PC-9 (cell line): Measurements from ENCODE around the gene VCAM1. TPM values are rescaled to one million over a fixed set of nuclear protein-coding genes. Genes with fewer than 3 reads are reported as not detected.
A peak's percentile ranks its signal among the peaks of the same experiment; 100 is the strongest.

Experiments used
- BruUV-seq: library from RNA; stranded (reverse); fragments of 400-500 nt; replicated peaks from 2 replicates; lab custom pipeline; 2021; lab: Mats Ljungman, UMichigan
- CTCF ChIA-PET: fragments of 300-600 bp; sonication (Branson Sonifier 250); formaldehyde crosslinking; loops from one replicate; lab custom pipeline; 2022; ENCODE audit warnings: antibody characterized with exemption; lab: Charles Lee
- POLR2A ChIA-PET: fragments of 300-600 bp; sonication (Branson Sonifier 250); formaldehyde crosslinking; loops from one replicate; lab custom pipeline; 2022; ENCODE audit warnings: antibody characterized with exemption; ENCODE audit not compliant: unreplicated experiment; lab: Charles Lee
- DNase-seq, 2 experiments: peaks; one replicate each; pipeline versions ENCODE4 v3.0.0 to v3.0.0-alpha.2; 2015 to 2022; ENCODE audit warnings: mixed read lengths in 1 of 2
- H2AFZ ChIP-seq: fragments of 200-600 bp; sonication (generic); 2 replicates; pipeline ENCODE4 v1.8.1; 2017; ENCODE audit warnings: antibody characterized with exemption
- H3F3A ChIP-seq: fragments of 200-600 bp; sonication (generic); 2 replicates; pipeline ENCODE4 v1.8.1; 2017; ENCODE audit warnings: antibody characterized with exemption, mild to moderate bottlenecking, low read depth; ENCODE audit not compliant: insufficient read depth
- H3K27ac ChIP-seq: fragments of 200-600 bp; sonication (generic); 2 replicates; pipeline ENCODE4 v1.6.1; 2016; ENCODE audit warnings: mixed run types
- H3K27me3 ChIP-seq: fragments of 200-600 bp; sonication (generic); 2 replicates; pipeline ENCODE4 v1.6.1; 2016; ENCODE audit warnings: low read depth, mixed run types; ENCODE audit not compliant: insufficient read depth
- H3K36me3 ChIP-seq: fragments of 200-600 bp; sonication (generic); 2 replicates; pipeline ENCODE4 v1.6.1; 2016; ENCODE audit warnings: low read depth, mixed run types
- H3K4me1 ChIP-seq: fragments of 200-600 bp; sonication (generic); replicated peaks from 2 replicates; pipeline ENCODE4 v1.6.1; 2016; ENCODE audit warnings: mixed run types; ENCODE audit not compliant: insufficient read depth
- H3K4me2 ChIP-seq: fragments of 200-600 bp; sonication (generic); 2 replicates; pipeline ENCODE4 v1.6.1; 2017; ENCODE audit warnings: mixed run types
- H3K4me3 ChIP-seq: fragments of 200-600 bp; sonication (generic); 2 replicates; pipeline ENCODE4 v1.6.1; 2016; ENCODE audit warnings: mixed run types
- H3K79me2 ChIP-seq: fragments of 200-600 bp; sonication (generic); 2 replicates; pipeline ENCODE4 v1.6.1; 2017; ENCODE audit warnings: low read depth, mixed run types
- H3K9me2 ChIP-seq: fragments of 200-600 bp; sonication (generic); 2 replicates; pipeline ENCODE4 v1.8.1; 2017; ENCODE audit warnings: mild to moderate bottlenecking; ENCODE audit not compliant: insufficient read depth
- H3K9me3 ChIP-seq: fragments of 200-600 bp; sonication (generic); 2 replicates; pipeline ENCODE4 v1.8.1; 2016; ENCODE audit warnings: low read depth; ENCODE audit not compliant: insufficient read depth
- H4K20me1 ChIP-seq: fragments of 200-600 bp; sonication (generic); 2 replicates; pipeline ENCODE4 v1.8.1; 2017; ENCODE audit not compliant: insufficient read depth
- EZH2 ChIP-seq: fragments of 200-600 bp; sonication (generic); IDR thresholded peaks from 2 replicates; pipeline ENCODE4 v1.8.0; 2017; ENCODE audit warnings: antibody characterized with exemption, low read depth
- intact Hi-C: fragments of 100-400 bp; cut with micrococcal nuclease; formaldehyde crosslinking; loops from one replicate; pipeline ENCODE4 v1.10.0; 2022; ENCODE audit not compliant: unreplicated experiment
- total RNA-seq: library from RNA; stranded (reverse); gene quantifications from 2 replicates; pipeline ENCODE4 v1.2.3, GENCODE V29; 2021
- TF ChIP-seq, protein P1 (sequence below): fragments of 200-600 bp; sonication (generic); conservative IDR thresholded peaks from 2 replicates; pipeline ENCODE4 v1.6.1; 2017; ENCODE audit warnings: mixed run types, antibody characterized with exemption, mild to moderate bottlenecking, moderate library complexity

VCAM1 gene
- total RNA-seq, 1 experiment from 2014 or later: not detected

DNA sequence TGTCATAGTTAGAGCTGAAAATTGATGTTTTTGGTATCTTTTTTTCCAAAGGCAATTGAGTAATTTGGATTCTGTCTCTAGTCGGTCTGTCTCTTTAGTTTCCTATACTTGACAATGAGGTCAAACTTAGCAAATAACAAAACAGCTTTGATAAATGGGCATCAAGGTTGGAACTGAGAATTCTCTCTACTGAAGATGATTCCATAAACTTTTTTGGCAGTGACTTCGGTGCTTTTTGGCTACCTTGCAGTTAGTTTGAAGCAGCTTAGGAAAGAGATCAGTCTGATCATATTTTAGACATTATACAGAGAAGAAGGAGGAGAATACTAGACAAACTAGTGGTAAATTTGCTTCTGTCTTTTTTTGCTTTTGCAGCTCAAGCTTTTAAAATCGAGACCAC is 559 bp downstream of the VCAM1 start:
- DNase-seq: no peak
- no peak overlapping the region for H3K4me2 ChIP-seq

DNA sequence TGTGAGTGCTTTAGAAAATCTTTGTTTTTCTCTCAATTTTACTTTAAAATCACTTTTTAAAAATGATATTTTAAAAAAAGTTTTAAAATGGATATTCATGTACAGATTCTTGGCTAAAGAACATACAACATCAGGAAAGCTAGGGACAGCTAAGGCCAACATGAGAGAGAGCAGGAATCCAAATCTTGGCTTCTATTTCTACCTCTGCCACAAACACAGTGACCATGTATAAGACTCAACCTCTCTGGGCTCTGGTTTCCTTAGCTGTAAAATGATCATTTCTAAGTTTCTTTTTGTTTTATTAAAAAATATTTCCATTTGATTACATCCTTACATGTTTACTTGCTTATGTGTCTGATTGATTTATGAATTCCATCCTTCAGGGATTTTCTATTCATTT is 1.2 kb downstream of the VCAM1 start:
- Histone ChIP-seq H3K4me2 (no peak overlapping the region), H3K4me1 (peaks cover 2% of the 10 kb centered on the region), H3K27me3 (no peaks in the 10 kb centered on the region), H2AFZ (no peak overlapping the region), H3F3A (no peaks in the 10 kb centered on the region), H3K9me3 (no peaks in the 10 kb centered on the region), H4K20me1 (no peaks in the 10 kb centered on the region), H3K4me3 (no peak overlapping the region), H3K79me2 (no peaks in the 10 kb centered on the region), H3K27ac (no peak overlapping the region), H3K36me3 (no peaks in the 10 kb centered on the region), H3K9me2 (peaks cover 3% of the 10 kb centered on the region; the same call in 1 of the 2 replicates)
- no peak for DNase-seq
- ChIA-PET POLR2A (no interaction called here), CTCF (no interaction called here)
- BruUV-seq: no TSS peak
- intact Hi-C loops: no loop called here
- TF ChIP-seq EZH2: no peak
- TF ChIP-seq, protein P1, sequence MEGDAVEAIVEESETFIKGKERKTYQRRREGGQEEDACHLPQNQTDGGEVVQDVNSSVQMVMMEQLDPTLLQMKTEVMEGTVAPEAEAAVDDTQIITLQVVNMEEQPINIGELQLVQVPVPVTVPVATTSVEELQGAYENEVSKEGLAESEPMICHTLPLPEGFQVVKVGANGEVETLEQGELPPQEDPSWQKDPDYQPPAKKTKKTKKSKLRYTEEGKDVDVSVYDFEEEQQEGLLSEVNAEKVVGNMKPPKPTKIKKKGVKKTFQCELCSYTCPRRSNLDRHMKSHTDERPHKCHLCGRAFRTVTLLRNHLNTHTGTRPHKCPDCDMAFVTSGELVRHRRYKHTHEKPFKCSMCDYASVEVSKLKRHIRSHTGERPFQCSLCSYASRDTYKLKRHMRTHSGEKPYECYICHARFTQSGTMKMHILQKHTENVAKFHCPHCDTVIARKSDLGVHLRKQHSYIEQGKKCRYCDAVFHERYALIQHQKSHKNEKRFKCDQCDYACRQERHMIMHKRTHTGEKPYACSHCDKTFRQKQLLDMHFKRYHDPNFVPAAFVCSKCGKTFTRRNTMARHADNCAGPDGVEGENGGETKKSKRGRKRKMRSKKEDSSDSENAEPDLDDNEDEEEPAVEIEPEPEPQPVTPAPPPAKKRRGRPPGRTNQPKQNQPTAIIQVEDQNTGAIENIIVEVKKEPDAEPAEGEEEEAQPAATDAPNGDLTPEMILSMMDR: no peak

More for the DNA sequence above, 559 bp downstream of the VCAM1 start:
- H3K4me1 ChIP-seq: peaks cover 8% of the 10 kb centered on the region
- H3K36me3 ChIP-seq: no peaks in the 10 kb centered on the region
- no peaks in the 10 kb centered on the region for H3K27me3 ChIP-seq
- TF ChIP-seq, protein P1: no peak
- TF ChIP-seq EZH2: no peak
- BruUV-seq: no TSS peak
- H4K20me1 ChIP-seq: no peaks in the 10 kb centered on the region
- H3F3A ChIP-seq: peaks cover 2% of the 10 kb centered on the region
- H3K9me2 ChIP-seq: peaks cover 3% of the 10 kb centered on the region; the same call in 1 of the 2 replicates
- ChIA-PET CTCF (no interaction called here), POLR2A (no interaction called here)
- no peaks in the 10 kb centered on the region for H3K79me2 ChIP-seq
- H3K4me3 ChIP-seq: no peak overlapping the region
- H2AFZ ChIP-seq: no peak overlapping the region
- H3K9me3 ChIP-seq: no peaks in the 10 kb centered on the region
- H3K27ac ChIP-seq: no peak overlapping the region
- intact Hi-C loops: no loop called here

DNA sequence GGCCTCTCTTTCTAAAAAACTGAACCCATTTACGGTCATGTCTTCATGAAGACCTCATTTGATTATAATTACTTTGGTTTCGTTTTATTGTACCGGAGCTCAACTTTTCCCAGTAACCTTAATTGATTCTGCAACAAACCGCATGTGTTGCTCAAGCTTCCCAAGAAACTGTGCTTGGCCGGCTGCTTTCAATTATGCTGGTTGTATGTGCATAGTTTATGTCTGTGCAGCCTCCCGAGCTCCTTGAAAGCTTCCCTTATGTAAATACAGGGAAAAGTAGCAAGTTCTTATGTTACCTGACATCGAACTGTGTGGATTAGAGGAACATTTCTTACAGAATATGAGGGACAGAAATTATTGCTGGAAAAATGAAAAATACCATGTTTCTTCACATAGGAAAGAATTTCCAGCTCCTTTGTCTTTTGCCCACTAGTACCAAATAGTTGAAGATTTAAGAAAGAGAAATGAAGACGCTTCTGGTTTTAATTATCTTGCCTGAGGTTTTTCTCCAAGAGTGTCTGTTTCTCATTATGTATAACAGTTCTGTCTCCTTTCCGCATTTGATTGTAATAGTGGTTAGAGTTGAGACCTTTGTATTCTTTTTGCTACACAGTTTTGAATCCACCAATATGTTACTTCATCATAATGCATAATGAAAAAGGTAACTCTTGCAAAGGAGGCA is 2.1 kb downstream of the VCAM1 start:
- POLR2A ChIA-PET: interaction anchor here (0.6 kb wide), 1 partner anchor 588 kb away, joined by 3 read pairs; no protein-coding TSS in a partner anchor
- H3K36me3 ChIP-seq: no peaks in the 10 kb centered on the region
- no TSS peak for BruUV-seq
- H3K27ac ChIP-seq: no peak overlapping the region
- no peaks in the 10 kb centered on the region for H4K20me1 ChIP-seq
- peak in 1 of 2 experiments; percentile 37 for DNase-seq
- TF ChIP-seq EZH2: no peak
- TF ChIP-seq, protein P1: no peak
- intact Hi-C loops: no loop called here
- CTCF ChIA-PET: no interaction called here
- peak overlapping the region; percentile 12; the same call in 1 of the 2 replicates for H3K4me2 ChIP-seq
- H3K9me3 ChIP-seq: no peaks in the 10 kb centered on the region
- peaks cover 3% of the 10 kb centered on the region; the same call in 1 of the 2 replicates for H3K9me2 ChIP-seq
- no peaks in the 10 kb centered on the region for H3K27me3 ChIP-seq
- no peaks in the 10 kb centered on the region for H3K79me2 ChIP-seq
- no peak overlapping the region for H3K4me3 ChIP-seq
- H3K4me1 ChIP-seq: no peaks in the 10 kb centered on the region
- H2AFZ ChIP-seq: peak overlapping the region; percentile 24; the same call in 1 of the 2 replicates
- no peaks in the 10 kb centered on the region for H3F3A ChIP-seq
